ENCODE data around the gene ABCC6.

DNA sequence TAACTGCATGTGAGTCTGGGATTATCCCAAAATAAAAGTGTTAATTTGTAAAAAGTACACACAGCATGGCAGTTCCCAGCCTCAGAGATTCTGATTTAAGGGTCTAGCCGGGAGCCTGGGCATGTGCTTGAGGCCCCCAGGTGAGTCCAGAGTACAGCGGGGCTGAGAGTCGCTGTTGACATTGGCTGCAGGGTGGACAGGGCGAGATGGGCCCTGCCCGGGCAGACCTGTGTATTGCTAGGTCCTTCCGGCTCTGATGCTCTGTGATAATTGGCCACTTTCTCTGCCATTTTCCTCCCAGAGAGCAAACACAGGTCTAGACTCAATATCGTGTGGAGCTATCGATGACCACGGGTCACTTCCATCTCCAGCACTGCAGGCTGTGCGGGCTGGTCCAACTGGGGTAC, 73.6 kb downstream of the ABCC6 start:
- TF ChIP-seq GATA2 (IDR thresholded peaks at IDR 0.05; ENCODE audit: low read depth, low read length): no peak
- TF ChIP-seq GATA3 (IDR thresholded peaks at IDR 0.05; ENCODE audit: low read depth, low read length): no peak

All from SH-SY5Y (cell line).